Suppressor macrophage treated with lipopolysaccharide for 1 hour (primary cell): ENCODE results near the gene PGBD1.

Experiments
- DNase-seq, 3 donors: peaks; one replicate each; pipeline ENCODE4 v3.0.0-alpha.2; 2020 to 2022

Gene PGBD1

DNA sequence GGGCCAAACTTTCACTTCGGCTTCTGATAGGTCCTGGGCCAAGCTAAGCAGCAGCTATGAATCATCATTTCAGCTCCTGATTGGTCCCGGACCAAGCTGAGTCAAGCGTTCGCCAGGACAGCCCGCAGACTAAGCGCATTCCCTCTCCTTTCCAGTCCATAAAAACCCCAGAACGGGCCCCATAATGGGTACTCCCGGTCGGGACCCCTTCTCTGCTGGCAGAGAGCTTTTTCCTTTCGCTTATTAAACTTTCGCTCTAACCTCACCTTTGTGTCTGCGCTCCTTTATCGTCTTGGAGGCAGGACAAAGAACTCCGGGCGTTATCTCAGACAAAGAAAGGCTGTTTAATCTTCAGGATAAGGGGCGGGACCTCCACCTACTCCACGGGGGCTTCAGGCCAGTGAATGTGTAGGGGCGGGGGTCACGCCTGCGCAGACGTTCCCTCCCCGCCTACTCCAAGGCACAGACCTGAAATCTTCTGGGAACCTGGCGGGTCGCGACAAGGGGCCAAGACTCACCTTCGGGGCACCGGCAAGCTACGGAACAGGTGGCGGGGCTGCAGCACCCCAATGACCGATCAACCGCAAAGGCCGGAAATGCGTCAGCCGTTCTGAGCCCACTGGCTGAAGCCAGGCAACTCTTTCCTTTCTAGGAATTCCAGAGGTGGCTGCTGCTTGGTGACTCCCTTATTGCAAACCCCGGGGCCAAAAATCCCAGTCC is 54.4 kb downstream of the PGBD1 start, which contains the start of gene ZSCAN31:
ZSCAN31 (minus strand) TSS at position 585 of the 720 bp plus-strand sequence. CDS start 6,465 bp downstream, outside the sequence.
- DNase-seq = peak; percentile 96 to 99 (median 98)

DNA sequence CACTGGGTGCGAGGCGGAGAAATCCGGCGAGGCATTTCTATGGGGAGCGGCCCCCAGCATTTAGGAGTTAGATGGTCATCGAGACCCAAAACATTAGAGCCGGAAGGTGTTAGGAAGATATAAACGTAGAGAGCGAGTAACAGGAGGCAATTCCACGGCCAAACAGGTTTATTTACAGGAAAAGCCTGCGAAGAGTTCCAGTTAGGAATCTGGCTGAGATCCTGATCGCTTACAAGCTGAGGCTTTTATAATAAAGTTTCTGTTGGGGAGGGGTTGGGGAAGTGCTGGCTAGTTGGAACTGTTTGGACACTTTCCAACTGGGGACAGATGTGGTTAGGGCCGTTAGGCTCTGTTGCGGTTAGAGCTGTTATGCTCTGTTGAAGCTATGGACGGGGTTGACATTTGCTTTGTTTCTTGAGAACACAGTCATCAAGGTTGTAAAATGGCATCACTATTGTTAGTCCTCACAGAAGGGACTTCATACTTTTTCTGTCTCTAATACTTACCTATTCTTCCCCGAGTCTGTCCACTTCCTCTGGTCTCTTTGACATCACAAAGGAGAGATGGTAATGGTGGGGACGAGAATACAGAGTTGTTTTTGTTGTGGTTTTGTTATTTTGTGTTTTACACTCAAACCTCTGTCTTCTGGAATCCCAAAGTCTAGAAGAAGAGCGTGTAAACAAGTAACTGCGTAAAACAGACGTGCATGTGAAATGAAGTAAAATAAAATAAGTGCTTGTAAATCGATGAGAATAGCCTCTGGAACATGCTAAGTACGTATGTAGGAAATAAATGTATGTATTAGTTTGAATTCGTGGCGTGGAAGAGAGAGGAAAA is 55.1 kb downstream of the PGBD1 start:
- peak; percentile 44 to 49 (median 45) for DNase-seq

DNA sequence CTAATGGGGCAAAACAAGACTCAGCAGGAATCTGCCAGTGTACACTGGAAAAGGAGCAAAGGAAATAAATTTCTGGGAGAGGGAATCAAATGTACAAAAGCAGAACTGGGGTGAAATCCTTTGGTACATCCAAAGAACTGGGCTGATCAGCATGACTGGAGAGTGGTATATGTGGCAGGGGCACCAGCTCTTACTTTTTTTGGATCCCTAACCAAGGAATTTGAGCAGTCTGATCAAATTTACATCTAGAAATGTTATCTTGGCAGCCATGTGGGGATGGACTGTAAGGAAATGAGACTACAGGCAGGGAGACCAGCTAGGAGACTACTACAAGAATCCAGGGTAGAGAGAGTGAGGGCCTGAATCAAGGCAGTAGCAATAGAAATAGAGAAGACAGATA is 55.7 kb downstream of the PGBD1 start:
- DNase-seq = no peak

DNA sequence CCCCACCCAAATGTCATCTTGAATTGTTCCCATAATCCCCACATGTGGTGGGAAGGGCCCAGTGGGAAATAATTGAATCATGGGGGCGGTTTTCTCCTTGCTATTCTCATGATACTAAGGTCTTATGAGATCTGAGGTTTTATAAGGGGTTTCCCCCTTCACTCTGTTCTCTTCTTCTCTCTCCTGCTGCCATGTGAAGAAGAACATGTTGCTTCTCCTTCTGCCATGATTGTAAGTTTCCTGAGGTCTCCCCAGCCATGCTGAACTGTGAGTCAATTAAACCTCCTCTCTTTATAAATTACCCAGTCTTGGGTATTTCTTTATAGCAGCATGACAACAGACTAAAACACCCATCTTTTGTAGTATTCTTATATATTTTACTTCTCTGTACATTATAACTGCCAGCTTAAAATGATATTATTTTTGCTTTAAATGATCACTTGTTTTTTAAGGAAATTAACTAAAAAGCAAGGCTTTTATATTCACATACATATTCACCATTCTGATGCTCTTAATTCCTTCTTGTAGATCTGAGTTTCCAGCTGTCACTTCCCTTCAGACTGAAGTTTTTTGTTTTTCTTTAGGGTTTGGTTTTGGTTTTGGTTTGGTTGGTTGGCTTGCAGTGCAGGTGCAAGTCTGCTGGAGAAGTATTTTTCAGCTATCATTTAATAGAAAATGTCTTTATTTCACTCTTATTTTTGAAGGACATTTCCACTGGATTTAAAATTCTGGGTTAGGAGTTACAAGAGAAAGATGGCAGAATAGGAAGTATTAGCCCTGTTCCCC is 59.1 kb downstream of the PGBD1 start:
- no peak for DNase-seq

DNA sequence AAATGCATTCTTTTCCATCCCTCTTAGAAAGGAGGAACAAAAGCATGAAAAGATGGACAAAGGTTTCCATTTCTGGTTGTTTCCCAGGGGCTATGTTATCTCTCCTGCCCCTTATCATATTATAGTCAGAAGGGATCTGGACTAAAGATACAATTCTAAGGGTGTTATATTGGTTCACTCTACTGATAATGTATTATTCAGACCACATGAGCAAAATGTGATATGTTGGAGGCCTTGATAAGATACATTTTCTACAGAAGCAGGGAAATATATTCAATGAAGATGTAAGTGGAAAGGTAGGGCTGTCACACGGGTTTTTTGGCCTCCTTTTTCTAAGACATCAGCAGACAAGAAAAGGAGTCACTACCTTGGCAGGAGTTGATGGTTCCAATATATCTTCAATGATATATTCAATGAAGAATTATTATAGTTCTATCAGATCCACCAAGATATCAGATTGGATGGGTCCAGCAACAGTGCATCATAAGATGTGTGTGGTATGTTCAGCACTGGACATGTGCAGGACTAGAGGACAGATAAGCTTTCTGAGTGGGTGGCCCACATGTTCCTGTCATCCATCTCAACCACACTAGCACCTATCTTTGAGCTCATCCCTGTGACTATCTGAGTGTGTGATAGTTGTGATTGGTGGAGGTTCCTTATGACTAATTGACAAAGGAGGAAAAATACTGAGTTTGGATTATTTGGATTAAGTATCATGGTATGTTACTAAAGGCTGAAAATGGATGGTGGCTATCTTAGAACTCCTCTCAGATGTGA is 62.7 kb downstream of the PGBD1 start:
- no peak for DNase-seq

DNA sequence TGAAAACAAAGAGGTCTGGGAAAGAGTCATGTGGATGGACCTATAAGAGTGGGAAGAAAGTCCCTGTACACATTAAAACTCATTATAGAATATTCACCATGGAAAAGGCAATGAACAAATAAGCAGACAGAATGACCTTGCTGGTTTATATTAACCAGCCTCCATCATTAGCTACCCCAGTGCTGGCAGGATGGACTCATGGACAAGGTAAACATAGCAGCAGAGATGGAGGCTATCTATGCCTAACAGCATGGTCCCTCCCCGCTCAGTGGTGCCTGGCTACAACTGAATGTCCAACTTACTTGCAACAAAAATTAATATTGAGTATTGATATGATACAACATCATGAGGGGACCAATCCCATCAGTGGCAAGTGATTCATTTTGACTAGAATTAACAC is 63.8 kb downstream of the PGBD1 start:
- no peak for DNase-seq

DNA sequence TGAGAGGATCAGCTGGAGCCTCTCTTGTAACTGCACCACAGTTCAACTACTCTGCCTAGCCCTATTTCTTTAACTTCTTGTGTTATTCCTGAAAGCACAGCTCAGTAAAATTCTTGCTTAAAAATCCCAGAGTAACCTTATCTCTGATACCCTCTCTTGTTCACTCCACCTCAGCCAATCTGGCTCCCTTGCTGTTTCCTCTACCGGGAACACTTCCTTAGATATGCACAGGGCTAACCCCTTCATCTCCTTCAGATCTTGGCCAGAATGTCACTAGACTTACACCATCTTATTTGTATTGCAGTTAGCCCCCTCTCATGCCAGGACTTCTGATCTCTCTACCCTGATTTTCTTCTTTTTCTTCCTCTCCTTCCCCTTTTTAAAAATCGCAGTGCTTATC is 65.7 kb downstream of the PGBD1 start:
- DNase-seq = no peak

DNA sequence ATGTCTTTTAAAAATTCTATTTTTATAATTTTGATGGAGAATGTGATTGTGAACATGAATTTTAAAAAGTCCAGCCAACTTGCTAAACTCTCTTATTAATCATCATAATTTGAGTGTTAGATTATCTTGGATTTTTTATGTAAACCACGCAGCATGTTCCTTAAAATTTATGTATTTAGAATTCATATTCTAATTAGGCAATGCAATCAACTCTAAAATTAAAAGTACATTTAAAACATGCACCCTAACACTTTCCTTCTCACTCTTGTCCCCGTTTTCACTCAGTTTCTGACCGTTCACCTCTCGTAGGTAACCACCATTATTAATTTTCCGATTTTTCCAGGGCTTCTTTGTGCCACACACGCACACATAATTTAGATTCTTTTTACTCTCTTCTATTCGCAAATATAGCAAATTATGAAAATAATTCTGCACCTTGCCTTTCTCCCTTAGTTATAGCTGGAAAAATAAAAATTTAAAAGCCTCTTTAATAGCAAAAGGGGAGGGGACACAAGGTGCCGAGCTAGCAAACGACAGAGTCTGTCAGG is 68.0 kb downstream of the PGBD1 start:
- no peak for DNase-seq

DNA sequence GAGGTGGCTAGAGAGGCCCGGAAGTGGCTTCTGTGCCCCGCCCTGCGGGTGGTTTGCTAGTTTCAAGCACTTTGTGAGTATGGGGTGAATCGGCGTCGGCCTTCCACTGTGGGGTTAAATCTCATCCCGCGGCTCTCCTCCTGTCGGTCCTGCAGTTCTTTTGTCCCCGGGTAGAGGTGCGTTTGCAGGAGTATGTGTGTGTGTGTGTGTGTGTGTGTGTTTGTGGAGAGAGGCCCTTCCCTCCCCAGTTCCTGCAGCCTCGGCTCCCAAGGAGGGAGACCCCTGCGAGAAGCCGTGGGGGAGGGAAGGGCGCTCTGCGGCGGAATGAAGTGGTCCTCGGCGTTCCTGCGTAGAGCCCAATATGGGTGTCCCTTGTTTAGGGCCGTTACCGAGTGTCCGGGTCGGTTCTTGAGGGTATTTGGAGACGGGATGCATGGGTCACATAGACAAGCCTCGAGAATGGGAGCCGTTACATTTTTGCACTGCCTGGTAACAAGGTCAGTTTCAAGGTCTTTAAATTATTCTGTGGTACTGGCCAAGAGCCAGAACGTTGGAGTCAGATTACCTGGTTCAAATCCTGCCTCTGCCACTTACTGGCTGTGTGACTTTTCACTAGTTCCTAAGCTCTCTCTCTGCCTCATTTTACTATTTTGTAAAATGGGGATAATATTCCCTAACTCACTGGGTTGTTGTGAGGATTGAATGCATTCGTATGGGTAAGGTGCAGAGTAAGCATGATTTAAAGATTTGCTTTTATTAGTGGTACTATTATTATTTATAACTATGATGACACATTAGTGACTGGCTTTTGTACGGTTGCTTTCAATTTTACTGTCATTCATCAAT is 68.7 kb downstream of the PGBD1 start, which contains the start of gene ZKSCAN3:
ZKSCAN3 (plus strand) TSS at position 56 of the 846 bp plus-strand sequence. CDS start 9,640 bp downstream, outside the sequence.
- DNase-seq = peak; percentile 82 to 88 (median 86)

DNA sequence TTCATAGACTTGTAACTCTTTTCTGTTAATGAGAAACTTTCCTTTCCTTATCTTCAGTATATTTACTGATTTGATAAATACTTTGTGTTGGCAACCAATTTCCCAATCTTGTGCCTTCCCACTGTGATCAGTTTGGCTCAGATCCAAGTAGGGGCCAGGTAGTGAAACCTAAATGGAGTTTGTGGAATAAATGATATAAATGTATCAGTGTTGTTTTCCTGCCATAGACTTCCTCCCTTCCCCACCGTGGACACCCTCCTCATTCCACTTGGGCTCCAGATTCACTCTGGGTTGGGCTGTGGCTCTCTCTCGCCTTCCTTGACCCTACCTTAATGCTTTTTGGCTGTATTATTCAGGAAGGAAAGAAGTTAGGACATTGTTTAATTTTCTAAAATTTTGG is 69.7 kb downstream of the PGBD1 start:
- DNase-seq = peak in 1 of 3 donors; percentile 21

DNA sequence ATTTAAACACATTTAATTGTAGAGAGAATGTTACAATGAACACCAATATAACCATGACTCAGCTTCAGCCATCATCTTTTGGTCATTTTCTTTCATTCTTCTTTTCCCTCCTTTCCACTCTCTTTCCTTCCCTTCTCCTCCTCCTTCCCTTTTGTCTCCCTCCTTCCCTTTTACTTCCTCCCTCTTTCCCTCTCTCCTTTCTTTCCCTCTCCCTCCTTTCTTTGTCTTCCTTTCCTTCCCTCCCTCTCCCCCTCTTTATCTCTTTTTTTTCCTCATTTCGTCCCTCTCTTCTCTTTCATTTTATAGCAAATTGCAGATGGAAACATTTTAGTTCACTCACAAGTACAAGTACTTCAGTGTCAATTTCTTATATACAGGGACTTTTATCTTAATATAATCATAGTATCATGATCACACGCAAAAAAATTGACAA is 70.1 kb downstream of the PGBD1 start:
- no peak for DNase-seq
